Measurements from ENCODE around the gene OMG.
"Not testable (repeated sequence)": the region's sequence is repeated elsewhere in the genome, so short reads cannot be mapped to it uniquely, and the experiment has no call there.

OMG gene

DNA sequence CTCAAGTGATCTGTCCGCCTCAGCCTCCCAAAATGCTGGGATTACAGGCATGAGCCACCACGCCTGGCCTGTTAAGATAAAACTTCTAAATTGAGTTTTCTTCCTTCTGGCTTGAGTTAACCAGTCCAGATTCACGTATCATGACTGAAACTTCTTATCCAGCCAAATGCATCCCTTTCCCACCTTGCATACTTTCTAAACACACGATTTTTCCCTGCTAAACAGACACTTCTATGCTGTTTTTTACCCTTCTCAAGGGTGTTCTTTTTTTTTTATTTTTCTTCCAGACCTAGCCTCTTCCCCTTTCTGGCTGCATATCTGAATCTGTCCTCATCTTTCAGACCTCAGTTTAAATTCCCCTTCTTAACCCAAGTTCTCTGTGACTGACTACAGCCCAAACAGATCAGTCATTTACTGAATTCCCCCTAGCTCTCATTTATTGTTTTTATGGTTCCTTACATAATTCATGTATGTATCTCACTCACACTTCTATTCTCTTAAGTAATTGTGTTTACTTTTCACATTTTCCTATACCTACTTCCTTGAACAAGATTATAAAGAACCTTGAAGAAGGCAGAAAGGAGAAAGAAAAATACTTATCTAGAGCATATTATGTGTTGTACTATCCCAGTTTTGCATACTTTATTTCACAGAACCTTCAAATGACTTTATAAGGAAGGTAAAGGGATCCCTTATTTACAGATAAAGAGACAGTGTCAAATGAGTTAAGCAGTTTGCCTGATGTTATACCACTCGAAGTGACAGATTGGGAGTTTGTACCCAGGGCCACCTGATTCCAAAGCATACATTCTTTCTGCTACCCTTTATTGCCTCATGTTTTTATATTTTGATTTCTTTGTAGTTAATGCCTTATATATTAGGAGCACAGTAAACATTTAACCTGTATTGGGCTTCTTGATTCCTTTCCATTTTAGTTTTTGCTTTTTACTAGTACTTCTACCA lies 11.6 kb upstream of the OMG start:
- no peak for DNase-seq (ENCODE audit: low spot score)

DNA sequence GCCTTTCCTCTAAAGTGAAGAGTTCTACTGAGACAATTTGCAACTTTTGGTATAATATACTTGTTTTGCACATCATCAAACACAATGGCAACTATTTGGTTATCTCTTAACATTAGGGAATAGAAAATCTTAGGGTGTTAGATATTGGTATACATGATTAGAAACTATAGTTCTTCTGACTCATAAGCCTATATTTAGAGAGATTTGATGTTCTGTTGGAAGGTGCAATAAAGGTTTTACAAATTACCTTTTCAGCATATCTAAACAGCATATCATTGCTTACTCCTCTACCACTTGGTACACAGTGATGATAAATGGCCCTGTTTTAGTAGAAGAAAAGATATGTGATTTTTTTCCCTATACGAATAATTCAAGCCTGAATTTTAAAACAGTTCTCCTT lies 10.6 kb upstream of the OMG start:
- DNase-seq (ENCODE audit: low spot score) = no peak

DNA sequence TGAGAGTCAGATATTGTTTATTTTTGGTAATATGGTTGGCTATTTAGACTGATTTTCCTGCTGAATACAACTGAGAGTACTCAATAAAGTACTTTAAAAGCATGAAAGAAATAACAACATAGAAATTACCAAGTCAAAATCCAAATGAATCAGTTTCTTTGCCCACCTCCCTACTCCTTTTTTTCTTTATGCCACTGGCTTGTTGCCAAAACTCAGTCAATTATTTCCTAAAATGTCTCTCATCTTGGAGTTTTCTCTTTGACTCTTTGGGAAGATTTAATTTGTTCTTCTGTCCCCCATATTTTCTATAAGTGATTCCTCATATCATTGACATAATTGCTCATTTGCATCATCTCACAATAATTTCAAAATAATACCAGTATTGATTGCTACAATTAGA lies 2.6 kb upstream of the OMG start:
- no peak for DNase-seq (ENCODE audit: low spot score)

DNA sequence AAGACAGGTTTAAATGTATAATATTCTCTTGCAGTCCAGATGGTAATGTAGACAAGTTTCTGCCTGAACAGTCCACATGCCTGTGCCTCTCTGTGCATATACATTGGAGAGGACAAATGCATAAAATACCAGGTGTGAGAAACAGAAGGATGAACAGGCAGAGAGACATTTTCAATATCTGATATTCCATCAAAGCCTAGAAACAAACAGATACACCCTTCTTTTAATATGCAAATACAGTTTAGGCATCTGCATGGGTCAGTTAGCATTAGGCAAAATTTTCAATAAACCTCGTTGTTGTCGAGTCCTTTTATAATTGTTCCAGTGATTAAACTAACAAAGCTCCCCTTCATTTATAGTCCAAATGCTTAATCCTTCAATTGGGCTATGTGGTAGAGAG lies 897 bp downstream of the OMG start:
- DNase-seq (ENCODE audit: low spot score) = no peak

DNA sequence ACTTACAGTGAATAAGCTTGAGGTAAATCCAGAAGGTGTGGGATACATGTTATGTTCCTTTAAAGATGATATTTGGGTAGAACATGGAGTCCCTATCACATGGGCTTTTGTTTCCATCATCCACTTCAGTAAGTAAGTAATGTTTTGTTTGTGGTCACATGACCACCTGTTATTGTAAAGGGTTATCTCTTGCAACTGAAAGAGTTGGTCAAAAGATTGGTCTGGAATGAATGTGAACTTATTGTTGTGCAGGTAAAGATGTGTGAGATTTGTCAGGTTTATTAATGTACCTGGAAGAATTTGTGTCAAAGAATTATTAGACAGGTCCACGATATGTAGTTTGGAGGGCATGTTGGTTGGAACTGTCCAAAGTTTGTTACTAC lies 1.6 kb downstream of the OMG start:
- DNase-seq (ENCODE audit: low spot score) = no peak

DNA sequence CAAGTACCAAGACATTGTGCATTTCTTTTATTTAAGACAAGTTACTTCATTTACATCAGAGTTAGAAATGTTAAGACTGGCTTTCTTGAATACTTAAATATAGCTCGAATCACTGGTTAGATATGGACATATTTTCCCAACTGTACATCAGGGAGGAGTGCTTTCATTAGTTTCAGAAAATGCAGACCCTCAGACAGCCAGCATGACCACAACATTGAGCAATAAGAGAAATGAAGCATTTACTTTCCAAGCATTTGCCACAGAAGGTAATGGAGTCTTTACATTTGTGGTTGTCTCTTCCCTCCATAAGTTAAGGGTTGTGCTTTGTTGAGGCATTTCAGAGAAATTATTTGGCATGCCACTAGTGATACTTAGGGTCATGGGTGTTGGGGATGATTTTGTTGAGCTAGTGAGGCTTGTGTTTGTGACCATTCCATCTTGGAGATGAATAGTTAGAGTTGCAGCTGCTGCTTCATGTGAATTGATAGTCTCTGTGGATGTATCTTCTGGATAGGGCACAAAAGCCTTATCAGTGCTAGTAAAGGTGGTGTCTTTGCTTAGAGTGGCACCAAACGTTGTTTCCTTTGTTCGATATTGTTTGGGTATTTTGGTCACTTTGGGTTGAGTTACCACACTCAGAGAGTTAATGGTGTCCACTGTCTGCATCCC lies 2.1 kb downstream of the OMG start:
- no peak for DNase-seq (ENCODE audit: low spot score)

DNA sequence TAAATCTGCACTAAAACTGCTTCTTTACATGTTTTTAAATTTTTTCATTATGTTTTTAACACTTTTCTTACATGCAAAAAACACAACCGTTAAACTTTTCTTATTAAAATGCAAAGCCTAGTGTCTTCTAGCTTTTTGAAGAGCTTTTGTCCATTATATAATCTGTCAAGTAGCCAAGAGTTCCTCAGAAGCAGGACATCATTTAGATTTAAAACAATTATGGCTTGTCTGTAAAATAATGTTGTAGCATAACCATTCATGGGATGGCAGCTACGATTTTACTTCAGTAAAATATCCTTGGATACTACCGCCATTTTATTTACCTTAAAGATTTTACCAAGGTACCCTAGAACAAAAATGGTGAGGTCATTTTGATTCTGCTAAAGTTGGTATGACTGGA lies 2.8 kb downstream of the OMG start:
- no peak for DNase-seq (ENCODE audit: low spot score)

DNA sequence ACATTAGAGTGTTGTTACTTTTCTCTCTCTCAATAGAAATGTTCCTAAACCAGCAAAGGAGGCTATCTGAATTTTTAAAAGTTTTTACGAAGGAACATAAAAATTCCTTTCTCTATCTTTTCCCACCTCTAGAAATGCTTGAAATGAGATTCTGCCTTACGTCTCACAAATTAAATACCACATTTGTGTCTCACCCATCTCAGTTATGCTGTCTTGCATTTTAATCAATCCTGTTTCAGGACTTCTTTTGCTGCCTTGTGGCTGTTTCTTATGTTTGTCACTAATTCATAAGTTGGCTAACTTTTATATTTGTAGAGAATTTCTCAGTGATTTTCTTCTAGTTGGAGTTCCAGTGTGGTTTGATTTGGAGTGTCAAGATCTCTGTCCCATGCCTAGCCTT lies 3.5 kb downstream of the OMG start:
- no peak for DNase-seq (ENCODE audit: low spot score)

DNA sequence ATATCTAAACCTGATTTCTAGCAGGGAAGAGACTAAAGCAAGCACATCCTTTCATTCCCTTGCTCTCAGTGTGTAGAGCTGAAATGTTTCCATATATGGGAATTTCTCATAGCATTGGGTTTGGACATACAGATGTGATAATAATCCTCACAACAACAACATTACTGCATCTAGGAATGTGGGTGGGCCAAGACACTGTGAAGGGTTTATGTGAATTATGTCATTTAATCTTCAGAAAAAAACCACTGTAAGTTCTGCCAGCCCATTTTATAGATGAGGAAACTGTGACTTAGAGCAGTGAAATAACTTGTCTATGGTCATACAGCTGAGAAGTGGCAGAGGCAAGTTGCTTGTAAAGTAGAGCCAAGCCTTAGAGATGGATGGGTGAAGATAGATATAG lies 5.2 kb downstream of the OMG start:
- no peak for DNase-seq (ENCODE audit: low spot score)

DNA sequence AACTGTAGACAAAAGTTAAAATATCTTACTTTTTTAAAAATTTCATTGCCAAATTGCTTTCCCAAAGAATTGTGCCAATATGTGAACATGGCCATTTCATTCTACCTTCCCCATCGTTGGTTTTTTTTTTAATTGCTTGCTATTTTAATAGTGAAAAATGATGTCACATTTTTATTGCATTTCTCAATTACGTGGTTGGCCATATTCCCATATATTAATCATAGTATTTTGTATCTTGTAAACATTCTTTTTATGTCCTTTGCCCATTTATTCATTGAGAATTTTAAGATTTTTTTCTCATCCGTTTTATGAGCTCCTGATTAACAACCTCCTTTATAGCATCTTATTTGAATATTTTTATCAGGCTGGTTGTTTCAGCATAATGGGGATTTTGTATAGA lies 7.2 kb downstream of the OMG start:
- no peak for DNase-seq (ENCODE audit: low spot score)

DNA sequence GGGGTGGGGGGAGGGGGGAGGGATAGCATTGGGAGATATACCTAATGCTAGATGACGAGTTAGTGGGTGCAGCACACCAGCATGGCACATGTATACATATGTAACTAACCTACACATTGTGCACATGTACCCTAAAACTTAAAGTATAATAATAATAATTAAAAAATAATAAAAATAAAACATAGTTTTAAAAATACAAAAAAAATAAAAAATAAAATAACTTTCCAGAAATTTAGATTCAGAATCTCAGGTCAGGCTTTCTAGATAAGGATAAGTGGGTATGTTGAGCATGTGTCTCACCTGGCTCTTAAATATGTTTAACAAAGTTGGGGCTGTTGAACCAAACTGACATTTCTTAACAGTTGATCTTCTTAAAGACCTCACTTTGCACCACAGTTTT lies 9.1 kb downstream of the OMG start:
- DNase-seq (ENCODE audit: low spot score) = not testable (repeated sequence)

DNA sequence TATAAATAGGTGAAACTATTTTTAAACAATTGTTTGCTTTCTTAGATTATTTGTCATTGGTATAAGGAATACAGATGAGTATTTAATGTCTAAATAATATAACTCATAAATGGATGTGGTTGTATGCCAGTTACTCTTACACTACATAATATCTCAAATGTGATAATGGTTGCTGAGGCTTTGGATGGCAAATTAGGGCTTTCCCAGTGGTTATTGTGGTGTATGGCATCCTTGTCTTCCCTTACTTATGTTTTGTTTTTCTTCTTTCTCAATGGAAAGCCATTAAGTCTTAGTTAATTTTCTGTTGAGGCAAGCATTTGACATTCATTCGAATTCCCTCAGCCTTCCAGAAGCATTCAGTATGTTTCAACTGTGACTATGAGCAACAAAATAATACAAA lies 10.5 kb downstream of the OMG start:
- DNase-seq (ENCODE audit: low spot score) = no peak

DNA sequence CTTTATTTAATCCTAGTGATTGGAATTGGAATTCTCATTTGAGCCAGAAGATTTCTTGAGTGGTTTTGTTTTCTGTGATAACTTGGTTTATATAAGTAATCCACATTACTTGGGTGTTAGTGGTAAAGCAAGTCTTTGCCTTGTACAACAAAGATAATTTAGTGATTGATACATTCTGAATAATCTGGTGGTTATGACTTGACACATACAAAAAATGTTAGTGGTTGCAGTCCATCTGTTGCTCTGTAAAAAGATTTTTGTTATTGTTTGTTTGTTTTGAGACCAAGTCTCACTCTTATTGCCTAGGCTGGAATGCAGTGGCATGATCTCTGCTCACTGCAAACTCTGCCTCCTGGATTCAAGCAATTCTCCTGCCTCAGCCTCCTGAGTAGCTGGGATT lies 13.2 kb downstream of the OMG start:
- no peak for DNase-seq (ENCODE audit: low spot score)

DNA sequence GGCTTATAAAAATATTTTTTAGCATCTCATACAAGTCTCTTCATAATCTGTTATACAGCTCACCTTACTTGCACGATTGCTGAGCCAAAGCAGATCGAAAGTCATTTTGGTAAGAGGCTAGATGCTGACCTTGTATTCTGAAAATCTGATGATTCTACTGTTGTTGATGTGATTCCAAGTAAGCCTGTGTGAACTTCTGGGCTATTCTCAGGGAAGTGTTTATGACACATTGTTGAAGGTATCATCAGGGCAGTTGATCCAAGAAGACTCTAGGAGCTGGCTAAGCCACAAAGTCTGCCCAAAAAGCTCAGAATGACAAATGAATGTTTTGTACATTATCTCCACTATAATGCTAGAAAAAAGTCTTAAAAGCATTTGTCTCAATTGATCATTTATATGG lies 16.0 kb downstream of the OMG start:
- DNase-seq (ENCODE audit: low spot score) = no peak

DNA sequence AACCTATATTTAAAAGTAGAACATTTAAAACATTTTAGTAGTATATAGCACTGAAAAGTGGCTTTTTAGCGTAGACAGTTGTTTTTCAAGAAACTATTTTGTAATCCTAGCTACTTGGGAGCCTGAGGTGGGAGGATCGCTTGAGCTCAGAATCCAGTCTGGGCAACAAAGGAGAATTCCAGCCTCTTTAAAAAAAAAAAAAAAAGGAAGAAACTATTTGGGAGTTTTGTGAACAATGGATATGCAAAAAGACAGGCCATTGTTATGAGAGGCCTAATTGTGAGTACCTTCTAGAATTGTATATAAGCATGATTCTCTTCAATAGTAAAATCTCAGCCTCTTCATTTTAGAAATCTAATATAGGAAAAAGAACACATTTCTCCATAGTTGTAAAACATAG lies 17.6 kb downstream of the OMG start:
- DNase-seq (ENCODE audit: low spot score) = no peak

DNA sequence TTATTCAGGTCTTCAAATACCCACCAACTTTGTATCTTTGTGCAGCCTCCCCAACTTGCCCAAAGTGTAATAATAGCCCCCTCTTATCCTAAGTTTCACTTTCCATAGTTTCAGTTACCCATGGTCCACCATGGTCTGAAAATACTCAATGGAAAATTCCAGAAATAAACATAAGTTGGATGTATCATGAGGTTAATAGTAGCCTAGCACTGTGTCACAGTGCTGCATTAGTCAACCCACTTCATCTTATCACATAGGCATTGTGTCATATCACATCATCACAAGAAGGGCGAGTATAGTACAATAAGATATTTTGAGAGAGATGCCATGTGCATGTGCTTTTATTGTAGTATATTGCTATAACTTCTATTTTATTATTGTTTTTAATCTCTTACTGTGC lies 21.9 kb downstream of the OMG start:
- no peak for DNase-seq (ENCODE audit: low spot score)

DNA sequence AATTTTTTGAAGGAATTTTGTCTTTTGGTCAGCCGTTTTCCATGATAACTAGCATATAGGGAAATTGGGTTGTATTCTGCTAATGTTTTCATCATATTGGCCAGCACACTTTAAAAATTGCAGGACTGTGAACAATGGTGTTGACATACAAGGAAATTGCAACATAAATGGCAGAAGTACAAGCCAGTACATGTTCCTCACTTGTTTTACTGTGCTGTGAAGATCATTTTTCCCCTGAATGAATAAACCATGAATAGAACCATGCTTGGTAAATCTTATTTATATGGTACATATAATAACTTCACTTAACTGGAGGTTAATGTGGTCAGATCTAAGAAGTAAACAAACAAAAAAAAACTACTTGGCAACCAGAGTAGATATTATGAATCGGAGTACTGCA lies 22.8 kb downstream of the OMG start:
- no peak for DNase-seq (ENCODE audit: low spot score)

DNA sequence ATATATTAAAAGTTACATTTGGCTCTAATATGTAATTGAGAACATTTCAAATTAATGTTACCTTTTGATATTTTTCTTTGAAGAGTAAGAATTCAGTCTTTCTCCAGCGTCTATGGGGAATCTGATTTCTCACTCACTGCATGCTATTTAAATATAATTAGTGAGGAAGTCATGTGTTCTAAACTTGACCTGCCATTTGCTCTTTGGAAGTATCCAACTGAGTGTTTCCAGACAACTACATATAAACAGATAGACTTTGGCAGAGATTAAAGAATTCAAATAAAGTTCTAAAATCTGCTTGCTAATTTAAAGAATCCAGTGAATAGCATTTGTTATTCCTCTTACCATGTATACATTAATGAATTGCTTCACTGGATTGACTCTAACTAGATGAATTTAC lies 23.5 kb downstream of the OMG start:
- no peak for DNase-seq (ENCODE audit: low spot score)

DNA sequence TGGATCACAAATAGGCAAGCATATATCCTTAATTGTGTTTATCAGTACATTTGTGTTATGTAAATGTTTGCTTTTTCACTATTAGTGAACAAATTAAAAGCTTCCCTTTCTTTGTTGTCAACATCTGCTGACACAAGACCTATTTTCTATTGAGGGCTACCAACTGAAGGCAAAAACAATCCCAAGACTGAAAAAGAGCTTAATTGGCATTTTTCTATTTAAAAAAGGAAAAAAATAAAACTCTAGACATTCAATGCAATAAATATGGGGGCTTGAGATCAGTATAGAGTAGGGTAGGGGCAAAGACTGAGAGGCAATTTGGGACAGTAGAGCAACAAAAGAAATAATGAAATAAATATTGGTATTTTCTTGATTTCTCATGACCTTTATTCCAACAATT lies 24.2 kb downstream of the OMG start:
- no peak for DNase-seq (ENCODE audit: low spot score)

DNA sequence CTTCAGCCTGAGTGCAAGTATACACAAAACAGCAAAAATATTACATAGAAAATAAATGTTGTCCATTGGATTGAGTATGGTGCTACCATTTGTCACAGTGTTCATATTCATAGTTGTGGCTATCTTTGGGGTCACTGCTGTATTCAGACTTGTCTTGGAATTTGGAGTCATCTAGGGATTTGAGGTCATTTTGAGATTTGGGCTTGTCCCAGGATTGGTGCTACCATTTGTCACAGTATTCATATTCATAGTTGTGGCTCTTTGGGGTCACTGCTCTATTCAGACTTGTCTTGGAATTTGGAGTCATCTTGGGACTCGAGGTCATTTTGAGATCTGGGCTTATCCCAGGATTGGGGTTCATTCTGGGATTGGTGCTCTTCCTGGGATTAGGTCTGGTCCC lies 24.8 kb downstream of the OMG start:
- DNase-seq (ENCODE audit: low spot score) = no peak

DNA sequence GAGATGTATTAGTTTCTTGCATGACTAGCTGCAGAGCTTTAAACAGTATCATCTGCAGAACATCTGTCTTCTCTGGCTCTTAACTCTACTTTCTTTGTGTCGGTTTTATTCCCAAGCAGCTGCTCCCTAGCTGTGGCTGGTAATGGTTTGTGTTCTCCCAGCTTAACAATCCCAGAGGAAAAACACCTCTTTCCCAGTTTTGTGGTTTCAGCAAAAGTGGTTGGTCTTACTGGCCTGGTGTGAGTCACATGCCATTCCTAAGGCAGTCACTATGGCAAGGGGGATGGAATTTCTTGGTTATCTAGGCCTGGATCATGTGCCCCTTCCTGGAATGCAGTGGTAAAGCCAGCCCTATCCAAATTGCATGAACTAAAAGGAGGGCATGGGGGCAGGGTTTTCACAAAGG lies 27.5 kb downstream of the OMG start:
- peak; percentile 80 for DNase-seq (ENCODE audit: low spot score)

DNA sequence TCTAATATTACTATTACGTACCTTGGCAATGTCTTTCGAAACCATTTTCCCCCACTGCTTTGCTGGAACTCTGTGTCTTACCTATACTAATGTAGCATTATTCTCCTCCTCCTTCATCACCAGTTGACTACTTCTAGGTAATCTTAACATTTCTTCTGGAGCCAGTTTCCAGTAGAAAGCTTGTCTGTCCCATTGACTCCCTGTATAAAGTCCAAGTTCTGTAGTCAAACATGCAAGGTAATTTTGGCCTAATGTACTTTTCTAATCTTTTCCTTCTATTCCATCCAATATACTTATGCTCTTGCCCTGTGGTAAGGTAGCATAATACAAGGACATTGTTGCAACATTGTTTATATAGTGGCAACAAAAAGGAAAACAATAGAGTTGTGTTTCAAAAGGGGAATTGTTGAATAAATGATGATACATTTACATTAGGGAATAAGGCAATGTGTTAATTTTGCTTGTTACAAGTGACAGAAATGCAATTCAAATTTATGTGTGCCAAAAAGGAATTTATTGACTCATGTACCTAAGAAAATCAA lies 27.9 kb downstream of the OMG start:
- DNase-seq (ENCODE audit: low spot score) = no peak

DNA sequence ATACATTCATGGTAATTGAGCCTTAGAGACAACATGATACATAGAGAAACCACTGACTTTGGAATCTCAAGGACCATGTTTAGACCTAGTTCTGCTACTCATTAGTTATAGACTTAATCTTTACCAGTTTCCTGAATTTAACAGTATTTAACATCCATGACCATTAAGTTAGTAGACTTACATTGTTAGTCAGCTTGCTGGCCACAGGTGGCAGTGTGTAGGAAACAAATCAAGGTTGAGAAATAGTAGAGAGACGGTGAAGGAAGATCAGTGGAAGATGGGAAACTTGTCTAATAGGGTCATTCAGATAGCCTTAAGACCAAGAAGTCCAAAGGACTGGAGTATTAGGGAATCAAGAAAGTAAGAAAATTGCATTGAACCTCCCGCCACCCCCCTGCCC lies 31.0 kb downstream of the OMG start:
- DNase-seq (ENCODE audit: low spot score) = no peak

DNA sequence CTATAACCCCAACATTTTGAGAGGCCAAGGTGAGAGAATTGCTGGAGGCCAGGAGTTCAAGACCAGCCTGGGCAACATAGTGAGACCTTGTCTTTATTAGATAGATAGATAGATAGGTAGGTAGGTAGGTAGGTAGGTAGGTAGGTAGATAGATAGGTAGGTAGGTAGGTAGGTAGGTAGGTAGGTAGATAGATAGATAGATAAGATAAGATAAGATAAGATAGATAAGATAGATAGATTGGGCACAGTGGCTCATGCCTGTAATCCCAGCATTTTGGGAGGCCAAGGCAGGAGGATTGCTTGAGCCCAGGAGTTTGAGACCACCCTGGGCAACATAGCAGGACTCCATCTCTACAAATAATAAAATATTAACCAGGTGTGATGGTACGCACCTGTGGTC lies 34.1 kb downstream of the OMG start:
- DNase-seq (ENCODE audit: low spot score) = not testable (repeated sequence)
